WTC11 (cell line): ENCODE measurements around the gene PRR13. TPM values are rescaled to one million over a fixed set of nuclear protein-coding genes. Genes with fewer than 3 reads are reported as not detected.

Experiments
- ATAC-seq: fragments of 200-7000 bp; cut with Tn5 transposase; 2 replicates; pipeline ENCODE4 v1.10.0; 2021; ENCODE audit warnings: mild to moderate bottlenecking, moderate library complexity
- CTCF ChIA-PET: fragments of 300-600 bp; sonication (Branson Sonifier 250); formaldehyde crosslinking; loops from one replicate; lab custom pipeline; 2021; ENCODE audit warnings: antibody characterized with exemption; lab: Charles Lee
- POLR2A ChIA-PET: fragments of 350-600 bp; sonication (Branson Sonifier 250); formaldehyde crosslinking; loops from one replicate; lab custom pipeline; 2021; ENCODE audit warnings: antibody characterized with exemption; lab: Charles Lee
- DNase-seq: peaks from one replicate; pipeline ENCODE4 v3.0.0; 2021; ENCODE audit warnings: low spot score
- H3K27ac Mint-ChIP-seq: 2 replicates; pipeline ENCODE4 v1.8.0; 2021; ENCODE audit warnings: mixed read lengths
- H3K27me3 Mint-ChIP-seq: 2 replicates; pipeline ENCODE4 v1.8.0; 2021; ENCODE audit warnings: low read depth, mild to moderate bottlenecking, moderate library complexity, mixed read lengths
- H3K36me3 Mint-ChIP-seq: 2 replicates; pipeline ENCODE4 v1.8.0; 2021; ENCODE audit warnings: mixed read lengths
- H3K4me1 Mint-ChIP-seq: 2 replicates; pipeline ENCODE4 v1.8.0; 2022; ENCODE audit warnings: mixed read lengths
- H3K4me3 Mint-ChIP-seq: 2 replicates; pipeline ENCODE4 v1.8.0; 2021; ENCODE audit warnings: mild to moderate bottlenecking, moderate library complexity, mixed read lengths
- H3K9me3 Mint-ChIP-seq: 2 replicates; pipeline ENCODE4 v1.8.0; 2021; ENCODE audit warnings: mixed read lengths
- CBFB ChIP-seq: sonication (generic); formaldehyde crosslinking; IDR thresholded peaks from 2 replicates; pipeline ENCODE4 v1.8.1; 2022; ENCODE audit warnings: mild to moderate bottlenecking, low read depth, missing genetic modification reagents
- GRHL2 ChIP-seq: fragments of 250-450 bp; sonication (Bioruptor Pico); IDR thresholded peaks from 2 replicates; pipeline ENCODE4 v1.8.0; 2022; ENCODE audit warnings: mild to moderate bottlenecking, moderate library complexity; ENCODE audit not compliant: insufficient replicate concordance, severe bottlenecking
- OVOL2 ChIP-seq: fragments of 250-450 bp; sonication (Bioruptor Pico); IDR thresholded peaks from 2 replicates; pipeline ENCODE4 v1.9.0; 2021; ENCODE audit warnings: mild to moderate bottlenecking, borderline replicate concordance
- RELA ChIP-seq: sonication (generic); formaldehyde crosslinking; IDR thresholded peaks from 2 replicates; pipeline ENCODE4 v1.8.1; 2022; ENCODE audit warnings: missing genetic modification reagents, mild to moderate bottlenecking, borderline replicate concordance
- ZNF138 ChIP-seq: sonication (generic); formaldehyde crosslinking; conservative IDR thresholded peaks from 2 replicates; pipeline ENCODE4 v1.8.1; 2022; ENCODE audit warnings: mild to moderate bottlenecking, moderate library complexity, missing genetic modification reagents
- total RNA-seq: library from RNA; stranded (reverse); gene quantifications from 3 replicates; pipeline ENCODE4 v1.2.3, GENCODE V29; 2021
- TF ChIP-seq, protein P1 (sequence below): sonication (generic); formaldehyde crosslinking; IDR thresholded peaks from 2 replicates; pipeline ENCODE4 v1.8.0; 2023; ENCODE audit warnings: missing genetic modification reagents, mild to moderate bottlenecking, borderline replicate concordance
- TF ChIP-seq, protein P2 (sequence below): sonication (generic); formaldehyde crosslinking; IDR thresholded peaks from 2 replicates; pipeline ENCODE4 v1.8.0; 2023; ENCODE audit warnings: missing genetic modification reagents
- TF ChIP-seq, protein P3 (sequence below): sonication (generic); formaldehyde crosslinking; IDR thresholded peaks from 2 replicates; pipeline ENCODE4 v1.8.0; 2022; ENCODE audit warnings: mild to moderate bottlenecking, missing genetic modification reagents
- TF ChIP-seq, protein P4 (sequence below): sonication (generic); formaldehyde crosslinking; IDR thresholded peaks from 2 replicates; pipeline ENCODE4 v1.8.1; 2023; ENCODE audit warnings: mild to moderate bottlenecking, missing genetic modification reagents
- TF ChIP-seq, protein P5 (sequence below): sonication (generic); formaldehyde crosslinking; IDR thresholded peaks from 2 replicates; pipeline ENCODE4 v1.8.1; 2023; ENCODE audit warnings: mild to moderate bottlenecking, moderate library complexity, missing genetic modification reagents
- TF ChIP-seq, protein P6 (sequence below): sonication (generic); formaldehyde crosslinking; IDR thresholded peaks from 2 replicates; pipeline ENCODE4 v1.8.1; 2023; ENCODE audit warnings: mild to moderate bottlenecking, missing genetic modification reagents, moderate library complexity
- TF ChIP-seq, protein P7 (sequence below): sonication (generic); formaldehyde crosslinking; IDR thresholded peaks from 2 replicates; pipeline ENCODE4 v1.8.0; 2022; ENCODE audit warnings: missing genetic modification reagents

The PRR13 gene
- total RNA-seq, 1 experiment from 2014 or later = 187 TPM

DNA sequence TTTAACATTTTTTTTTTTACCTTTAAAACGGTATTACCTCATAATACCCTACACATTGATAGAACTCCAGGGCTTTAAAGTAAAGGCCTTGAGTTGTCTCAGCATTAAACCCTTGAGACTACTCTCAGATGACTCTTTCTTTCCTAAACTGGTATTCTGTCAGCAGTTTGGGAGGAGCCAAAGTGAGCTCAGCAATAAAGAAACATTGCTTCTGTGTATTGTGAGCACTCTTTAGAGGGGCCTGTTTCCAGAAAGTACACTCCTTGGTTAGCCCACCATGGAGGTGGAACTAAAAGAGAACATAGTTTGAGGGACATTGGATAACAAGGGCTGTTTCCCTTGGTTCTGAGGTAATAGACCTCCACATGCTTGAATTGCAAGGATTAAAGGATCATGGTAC lies 37.3 kb downstream of the PRR13 start:
- CTCF ChIA-PET = interaction anchor here (0.7 to 8.1 kb wide), 6 partner anchors 22 to 158 kb away, joined by 3 to 99 read pairs (median 3); partner anchors contain the start of genes AAAS, NPFF, SP1 and TARBP2
- H3K27ac Mint-ChIP-seq = peak overlapping the region; percentile 76; the same call in 1 of the 2 replicates

More for the DNA sequence above, 37.3 kb downstream of the PRR13 start:
- POLR2A ChIA-PET = interaction anchor here (0.6 kb wide), 1 partner anchor 180 kb away, joined by 3 read pairs; the partner anchor contains the start of gene MYG1
- TF ChIP-seq ZNF138 (CRISPR knock-in tag) = no peak
- TF ChIP-seq RELA = no peak
- TF ChIP-seq, protein P1, sequence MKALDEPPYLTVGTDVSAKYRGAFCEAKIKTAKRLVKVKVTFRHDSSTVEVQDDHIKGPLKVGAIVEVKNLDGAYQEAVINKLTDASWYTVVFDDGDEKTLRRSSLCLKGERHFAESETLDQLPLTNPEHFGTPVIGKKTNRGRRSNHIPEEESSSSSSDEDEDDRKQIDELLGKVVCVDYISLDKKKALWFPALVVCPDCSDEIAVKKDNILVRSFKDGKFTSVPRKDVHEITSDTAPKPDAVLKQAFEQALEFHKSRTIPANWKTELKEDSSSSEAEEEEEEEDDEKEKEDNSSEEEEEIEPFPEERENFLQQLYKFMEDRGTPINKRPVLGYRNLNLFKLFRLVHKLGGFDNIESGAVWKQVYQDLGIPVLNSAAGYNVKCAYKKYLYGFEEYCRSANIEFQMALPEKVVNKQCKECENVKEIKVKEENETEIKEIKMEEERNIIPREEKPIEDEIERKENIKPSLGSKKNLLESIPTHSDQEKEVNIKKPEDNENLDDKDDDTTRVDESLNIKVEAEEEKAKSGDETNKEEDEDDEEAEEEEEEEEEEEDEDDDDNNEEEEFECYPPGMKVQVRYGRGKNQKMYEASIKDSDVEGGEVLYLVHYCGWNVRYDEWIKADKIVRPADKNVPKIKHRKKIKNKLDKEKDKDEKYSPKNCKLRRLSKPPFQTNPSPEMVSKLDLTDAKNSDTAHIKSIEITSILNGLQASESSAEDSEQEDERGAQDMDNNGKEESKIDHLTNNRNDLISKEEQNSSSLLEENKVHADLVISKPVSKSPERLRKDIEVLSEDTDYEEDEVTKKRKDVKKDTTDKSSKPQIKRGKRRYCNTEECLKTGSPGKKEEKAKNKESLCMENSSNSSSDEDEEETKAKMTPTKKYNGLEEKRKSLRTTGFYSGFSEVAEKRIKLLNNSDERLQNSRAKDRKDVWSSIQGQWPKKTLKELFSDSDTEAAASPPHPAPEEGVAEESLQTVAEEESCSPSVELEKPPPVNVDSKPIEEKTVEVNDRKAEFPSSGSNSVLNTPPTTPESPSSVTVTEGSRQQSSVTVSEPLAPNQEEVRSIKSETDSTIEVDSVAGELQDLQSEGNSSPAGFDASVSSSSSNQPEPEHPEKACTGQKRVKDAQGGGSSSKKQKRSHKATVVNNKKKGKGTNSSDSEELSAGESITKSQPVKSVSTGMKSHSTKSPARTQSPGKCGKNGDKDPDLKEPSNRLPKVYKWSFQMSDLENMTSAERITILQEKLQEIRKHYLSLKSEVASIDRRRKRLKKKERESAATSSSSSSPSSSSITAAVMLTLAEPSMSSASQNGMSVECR (CRISPR knock-in tag) = no peak
- TF ChIP-seq OVOL2 = no peak
- TF ChIP-seq, protein P2, sequence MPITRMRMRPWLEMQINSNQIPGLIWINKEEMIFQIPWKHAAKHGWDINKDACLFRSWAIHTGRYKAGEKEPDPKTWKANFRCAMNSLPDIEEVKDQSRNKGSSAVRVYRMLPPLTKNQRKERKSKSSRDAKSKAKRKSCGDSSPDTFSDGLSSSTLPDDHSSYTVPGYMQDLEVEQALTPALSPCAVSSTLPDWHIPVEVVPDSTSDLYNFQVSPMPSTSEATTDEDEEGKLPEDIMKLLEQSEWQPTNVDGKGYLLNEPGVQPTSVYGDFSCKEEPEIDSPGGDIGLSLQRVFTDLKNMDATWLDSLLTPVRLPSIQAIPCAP (CRISPR knock-in tag) = no peak
- no peak for TF ChIP-seq CBFB (CRISPR knock-in tag)
- TF ChIP-seq, protein P3, sequence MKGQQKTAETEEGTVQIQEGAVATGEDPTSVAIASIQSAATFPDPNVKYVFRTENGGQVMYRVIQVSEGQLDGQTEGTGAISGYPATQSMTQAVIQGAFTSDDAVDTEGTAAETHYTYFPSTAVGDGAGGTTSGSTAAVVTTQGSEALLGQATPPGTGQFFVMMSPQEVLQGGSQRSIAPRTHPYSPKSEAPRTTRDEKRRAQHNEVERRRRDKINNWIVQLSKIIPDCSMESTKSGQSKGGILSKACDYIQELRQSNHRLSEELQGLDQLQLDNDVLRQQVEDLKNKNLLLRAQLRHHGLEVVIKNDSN = no peak
- TF ChIP-seq, protein P4, sequence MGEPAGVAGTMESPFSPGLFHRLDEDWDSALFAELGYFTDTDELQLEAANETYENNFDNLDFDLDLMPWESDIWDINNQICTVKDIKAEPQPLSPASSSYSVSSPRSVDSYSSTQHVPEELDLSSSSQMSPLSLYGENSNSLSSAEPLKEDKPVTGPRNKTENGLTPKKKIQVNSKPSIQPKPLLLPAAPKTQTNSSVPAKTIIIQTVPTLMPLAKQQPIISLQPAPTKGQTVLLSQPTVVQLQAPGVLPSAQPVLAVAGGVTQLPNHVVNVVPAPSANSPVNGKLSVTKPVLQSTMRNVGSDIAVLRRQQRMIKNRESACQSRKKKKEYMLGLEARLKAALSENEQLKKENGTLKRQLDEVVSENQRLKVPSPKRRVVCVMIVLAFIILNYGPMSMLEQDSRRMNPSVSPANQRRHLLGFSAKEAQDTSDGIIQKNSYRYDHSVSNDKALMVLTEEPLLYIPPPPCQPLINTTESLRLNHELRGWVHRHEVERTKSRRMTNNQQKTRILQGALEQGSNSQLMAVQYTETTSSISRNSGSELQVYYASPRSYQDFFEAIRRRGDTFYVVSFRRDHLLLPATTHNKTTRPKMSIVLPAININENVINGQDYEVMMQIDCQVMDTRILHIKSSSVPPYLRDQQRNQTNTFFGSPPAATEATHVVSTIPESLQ (CRISPR knock-in tag) = no peak
- TF ChIP-seq, protein P5, sequence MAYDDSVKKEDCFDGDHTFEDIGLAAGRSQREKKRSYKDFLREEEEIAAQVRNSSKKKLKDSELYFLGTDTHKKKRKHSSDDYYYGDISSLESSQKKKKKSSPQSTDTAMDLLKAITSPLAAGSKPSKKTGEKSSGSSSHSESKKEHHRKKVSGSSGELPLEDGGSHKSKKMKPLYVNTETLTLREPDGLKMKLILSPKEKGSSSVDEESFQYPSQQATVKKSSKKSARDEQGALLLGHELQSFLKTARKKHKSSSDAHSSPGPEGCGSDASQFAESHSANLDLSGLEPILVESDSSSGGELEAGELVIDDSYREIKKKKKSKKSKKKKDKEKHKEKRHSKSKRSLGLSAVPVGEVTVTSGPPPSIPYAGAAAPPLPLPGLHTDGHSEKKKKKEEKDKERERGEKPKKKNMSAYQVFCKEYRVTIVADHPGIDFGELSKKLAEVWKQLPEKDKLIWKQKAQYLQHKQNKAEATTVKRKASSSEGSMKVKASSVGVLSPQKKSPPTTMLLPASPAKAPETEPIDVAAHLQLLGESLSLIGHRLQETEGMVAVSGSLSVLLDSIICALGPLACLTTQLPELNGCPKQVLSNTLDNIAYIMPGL = no peak
- TF ChIP-seq, protein P6, sequence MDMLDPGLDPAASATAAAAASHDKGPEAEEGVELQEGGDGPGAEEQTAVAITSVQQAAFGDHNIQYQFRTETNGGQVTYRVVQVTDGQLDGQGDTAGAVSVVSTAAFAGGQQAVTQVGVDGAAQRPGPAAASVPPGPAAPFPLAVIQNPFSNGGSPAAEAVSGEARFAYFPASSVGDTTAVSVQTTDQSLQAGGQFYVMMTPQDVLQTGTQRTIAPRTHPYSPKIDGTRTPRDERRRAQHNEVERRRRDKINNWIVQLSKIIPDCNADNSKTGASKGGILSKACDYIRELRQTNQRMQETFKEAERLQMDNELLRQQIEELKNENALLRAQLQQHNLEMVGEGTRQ (CRISPR knock-in tag) = no peak
- TF ChIP-seq, protein P7, sequence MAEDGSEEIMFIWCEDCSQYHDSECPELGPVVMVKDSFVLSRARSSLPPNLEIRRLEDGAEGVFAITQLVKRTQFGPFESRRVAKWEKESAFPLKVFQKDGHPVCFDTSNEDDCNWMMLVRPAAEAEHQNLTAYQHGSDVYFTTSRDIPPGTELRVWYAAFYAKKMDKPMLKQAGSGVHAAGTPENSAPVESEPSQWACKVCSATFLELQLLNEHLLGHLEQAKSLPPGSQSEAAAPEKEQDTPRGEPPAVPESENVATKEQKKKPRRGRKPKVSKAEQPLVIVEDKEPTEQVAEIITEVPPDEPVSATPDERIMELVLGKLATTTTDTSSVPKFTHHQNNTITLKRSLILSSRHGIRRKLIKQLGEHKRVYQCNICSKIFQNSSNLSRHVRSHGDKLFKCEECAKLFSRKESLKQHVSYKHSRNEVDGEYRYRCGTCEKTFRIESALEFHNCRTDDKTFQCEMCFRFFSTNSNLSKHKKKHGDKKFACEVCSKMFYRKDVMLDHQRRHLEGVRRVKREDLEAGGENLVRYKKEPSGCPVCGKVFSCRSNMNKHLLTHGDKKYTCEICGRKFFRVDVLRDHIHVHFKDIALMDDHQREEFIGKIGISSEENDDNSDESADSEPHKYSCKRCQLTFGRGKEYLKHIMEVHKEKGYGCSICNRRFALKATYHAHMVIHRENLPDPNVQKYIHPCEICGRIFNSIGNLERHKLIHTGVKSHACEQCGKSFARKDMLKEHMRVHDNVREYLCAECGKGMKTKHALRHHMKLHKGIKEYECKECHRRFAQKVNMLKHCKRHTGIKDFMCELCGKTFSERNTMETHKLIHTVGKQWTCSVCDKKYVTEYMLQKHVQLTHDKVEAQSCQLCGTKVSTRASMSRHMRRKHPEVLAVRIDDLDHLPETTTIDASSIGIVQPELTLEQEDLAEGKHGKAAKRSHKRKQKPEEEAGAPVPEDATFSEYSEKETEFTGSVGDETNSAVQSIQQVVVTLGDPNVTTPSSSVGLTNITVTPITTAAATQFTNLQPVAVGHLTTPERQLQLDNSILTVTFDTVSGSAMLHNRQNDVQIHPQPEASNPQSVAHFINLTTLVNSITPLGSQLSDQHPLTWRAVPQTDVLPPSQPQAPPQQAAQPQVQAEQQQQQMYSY = no peak
- TF ChIP-seq GRHL2 (CRISPR knock-in tag) = no peak
- ATAC-seq (no peak), DNase-seq (no peak)
- Mint-ChIP-seq H3K9me3 (no peaks in the 10 kb centered on the region), H3K4me1 (peaks cover 45% of the 10 kb centered on the region), H3K27me3 (no peaks in the 10 kb centered on the region), H3K36me3 (peaks cover 72% of the 10 kb centered on the region), H3K4me3 (no peak overlapping the region)
